HG02870 (cell line): ENCODE results near the gene MSRB1.

ENCODE experiments used
- ATAC-seq: cut with Tn5 transposase; IDR thresholded peaks from one replicate; pipeline ENCODE4 v1.9.1; 2021; ENCODE audit warnings: mild to moderate bottlenecking, moderate library complexity; ENCODE audit not compliant: unreplicated experiment

Gene MSRB1

DNA sequence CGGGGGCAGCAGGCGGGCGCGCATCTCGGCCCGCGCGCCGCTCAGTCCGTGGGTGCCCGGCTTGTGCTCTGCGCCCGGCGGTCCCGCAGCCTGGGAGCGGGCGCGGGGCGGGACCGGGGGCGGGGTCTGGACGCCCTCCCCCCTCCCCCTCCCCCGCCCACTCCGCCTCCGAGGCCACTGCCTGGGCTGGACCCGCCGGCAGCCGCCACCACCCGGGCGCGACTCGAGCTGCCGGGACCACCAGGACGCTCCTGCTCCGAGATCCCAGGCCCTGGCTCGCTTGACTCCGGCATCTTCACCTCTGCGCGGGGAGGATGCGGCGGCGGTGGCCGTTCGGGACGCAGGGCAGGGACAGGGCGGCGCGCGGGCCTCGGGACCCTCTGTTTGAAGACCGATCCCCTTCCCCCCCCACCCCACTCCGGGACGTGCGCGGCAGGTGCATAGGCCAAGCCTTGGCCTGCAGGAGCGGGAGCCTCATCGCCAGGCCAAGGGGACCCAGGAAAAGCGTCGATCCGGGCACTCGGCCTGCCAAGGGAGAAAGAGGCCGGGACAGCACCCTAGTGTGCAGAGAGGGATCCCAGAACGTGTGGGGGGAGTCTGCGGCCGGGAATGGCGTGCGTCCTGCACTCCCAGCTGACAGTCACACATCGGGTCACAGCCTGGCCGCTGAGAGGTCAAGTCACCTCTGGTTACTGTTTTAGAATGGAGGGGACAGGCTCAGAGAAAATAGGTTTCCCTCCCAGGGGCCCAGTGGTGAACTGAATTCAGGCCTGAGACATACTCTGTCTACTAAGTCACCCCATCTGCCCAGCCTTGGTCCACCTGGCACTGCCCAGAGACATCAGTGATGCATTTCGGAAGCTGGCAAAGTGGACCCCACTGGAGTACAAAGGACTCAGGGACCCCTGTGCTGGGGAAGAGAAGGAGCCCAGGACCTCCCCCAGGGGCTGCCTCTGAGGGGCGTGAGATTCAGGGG, 24.4 kb downstream of the MSRB1 start, which contains the start of gene HS3ST6:
Gene HS3ST6 (minus strand): TSS at position 65 of the 976 bp plus-strand sequence. CDS start 92 bp downstream, outside the sequence.
- no peak for ATAC-seq

DNA sequence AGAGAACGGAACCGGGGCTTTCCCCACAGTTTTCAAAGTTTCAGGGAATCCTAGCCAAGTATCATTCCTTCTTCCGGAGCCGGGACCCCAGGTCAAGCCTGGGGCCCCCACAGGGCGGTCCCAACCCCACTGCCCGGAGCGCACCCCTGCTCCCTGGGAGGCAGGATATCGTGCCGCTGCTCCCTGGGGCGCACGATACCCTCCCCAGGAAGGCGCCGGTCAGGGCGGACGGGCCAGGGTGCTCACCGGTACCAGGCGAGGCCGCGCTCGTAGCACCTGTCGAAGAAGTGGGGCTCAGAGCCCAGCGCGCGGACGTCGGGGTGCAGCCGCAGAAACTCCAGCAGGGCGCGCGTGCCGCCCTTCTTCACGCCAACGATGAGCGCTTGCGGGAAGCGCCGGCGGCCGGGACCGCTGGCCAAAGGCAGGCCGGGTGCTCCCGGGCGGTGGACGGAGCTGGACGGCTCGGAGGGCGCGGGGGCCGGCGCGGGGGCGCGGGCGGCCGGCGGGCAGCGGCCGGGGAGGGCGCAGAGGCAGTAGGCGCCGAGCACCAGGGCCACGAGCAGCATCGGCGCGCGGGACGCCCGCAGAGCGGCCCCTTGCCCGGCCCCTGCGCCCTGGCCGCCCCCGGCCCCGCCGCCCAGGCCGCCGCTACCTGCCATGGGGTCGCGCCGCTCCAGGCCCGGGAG, 25.2 kb downstream of the MSRB1 start:
- no peak for ATAC-seq

DNA sequence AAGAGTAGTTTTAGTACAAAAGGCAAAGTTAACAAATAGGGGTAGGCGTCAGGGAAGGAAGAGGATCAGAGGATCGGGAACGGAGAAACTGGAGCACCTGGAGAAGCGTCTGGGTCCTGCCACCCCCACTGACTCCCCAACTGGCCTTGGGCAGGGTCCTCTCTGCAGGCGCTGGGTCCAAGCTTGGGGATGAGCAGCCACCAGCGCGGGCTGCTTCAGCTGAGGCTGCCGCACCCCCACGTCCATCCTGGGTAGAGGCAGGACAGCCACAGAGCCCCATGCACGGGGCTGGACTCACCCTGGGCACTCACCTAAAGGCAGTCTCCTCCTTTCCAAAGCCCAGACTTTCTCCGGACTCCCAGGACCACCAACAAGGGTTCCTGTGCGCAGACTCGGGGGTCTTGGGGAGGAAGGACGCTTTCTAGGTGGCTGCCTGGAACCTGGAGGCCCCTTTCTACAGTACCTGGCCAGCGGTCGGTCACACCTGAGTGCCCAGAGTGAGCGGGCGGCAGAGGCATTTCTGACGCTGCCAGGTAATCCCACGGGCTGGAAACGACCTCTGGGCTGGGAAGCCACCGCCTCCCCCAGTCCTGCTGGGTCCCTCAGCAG, 25.8 kb downstream of the MSRB1 start:
- no peak for ATAC-seq

DNA sequence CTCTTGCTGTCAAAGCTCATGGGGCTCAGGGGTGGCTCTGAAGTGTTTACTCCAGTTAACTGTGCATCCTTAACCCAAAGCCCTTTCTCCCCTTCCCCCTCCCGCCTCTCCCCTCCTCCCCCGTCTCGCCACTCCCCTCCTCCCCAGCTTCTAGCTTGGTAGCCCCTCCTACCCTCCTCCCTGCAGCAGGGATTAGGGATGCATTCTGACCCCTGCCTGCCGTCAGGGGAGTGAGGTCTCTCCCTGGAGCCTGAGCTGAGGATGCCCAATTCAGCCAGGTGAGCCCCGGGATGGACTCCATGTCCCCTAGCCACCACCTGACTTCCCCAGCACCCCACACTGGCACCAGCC, 26.4 kb downstream of the MSRB1 start:
- no peak for ATAC-seq

DNA sequence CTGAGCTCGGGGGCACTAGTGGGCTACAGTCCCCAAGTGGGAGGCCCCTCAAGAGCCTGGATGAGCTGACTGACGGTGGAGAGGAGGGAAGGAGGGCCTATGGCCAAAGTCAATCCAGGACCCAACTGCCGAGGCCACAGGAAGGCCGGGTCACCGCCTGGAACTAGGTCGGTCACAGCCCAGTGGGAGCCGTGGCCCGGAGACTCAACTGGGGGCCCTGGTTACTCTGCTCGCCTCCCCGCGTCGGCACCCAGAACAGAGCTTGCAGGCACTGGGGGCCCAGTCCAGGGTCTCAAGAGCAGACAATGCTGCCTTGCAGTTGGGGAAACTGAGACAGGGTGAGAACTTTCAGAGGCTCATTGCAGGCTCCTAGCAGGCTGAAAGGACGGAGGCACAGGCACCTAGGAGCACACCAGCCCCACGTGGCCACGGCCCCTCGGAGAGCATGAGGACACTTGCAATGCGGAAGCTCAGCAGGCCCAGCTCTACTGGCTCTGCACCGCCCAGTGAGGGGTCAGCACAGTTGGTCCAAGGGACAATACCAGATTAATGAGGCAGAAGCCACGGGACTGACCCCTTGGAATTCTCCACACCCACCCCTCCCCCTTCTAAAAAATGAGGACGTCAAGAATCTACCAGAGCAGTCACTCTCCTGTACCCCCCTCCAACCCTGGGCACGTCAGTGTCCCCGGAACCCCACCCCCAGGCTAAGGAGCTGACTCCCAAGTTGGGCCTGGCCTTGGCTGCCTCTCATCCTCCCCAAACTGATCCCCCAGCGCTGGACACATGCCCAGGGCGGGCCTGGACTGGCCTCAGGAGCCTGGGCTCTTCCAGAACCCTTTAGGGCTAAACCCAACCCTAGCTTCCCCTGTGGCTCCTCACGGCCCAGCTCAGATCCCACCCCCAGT, 27.0 kb downstream of the MSRB1 start:
- ATAC-seq, result no peak

DNA sequence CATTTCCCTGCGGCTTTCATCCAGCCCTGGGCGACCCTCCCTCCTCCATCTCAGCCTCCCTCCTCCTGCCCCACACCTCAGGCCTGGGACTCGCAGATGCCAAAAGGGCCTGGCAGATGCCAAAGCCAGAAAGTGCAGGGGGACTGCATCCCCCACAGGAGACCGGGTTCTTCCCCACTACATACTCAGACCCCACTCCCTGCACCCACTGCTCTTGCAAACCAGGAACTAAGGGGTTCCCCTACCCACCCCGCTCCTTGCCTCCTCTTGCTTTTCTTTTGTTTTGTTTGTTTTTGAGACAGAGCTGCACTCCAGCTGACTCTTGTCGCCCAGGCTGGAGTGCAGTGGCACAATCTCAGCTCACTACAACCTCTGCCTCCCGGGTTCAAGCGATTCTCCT, 28.0 kb downstream of the MSRB1 start:
- ATAC-seq, result no peak

DNA sequence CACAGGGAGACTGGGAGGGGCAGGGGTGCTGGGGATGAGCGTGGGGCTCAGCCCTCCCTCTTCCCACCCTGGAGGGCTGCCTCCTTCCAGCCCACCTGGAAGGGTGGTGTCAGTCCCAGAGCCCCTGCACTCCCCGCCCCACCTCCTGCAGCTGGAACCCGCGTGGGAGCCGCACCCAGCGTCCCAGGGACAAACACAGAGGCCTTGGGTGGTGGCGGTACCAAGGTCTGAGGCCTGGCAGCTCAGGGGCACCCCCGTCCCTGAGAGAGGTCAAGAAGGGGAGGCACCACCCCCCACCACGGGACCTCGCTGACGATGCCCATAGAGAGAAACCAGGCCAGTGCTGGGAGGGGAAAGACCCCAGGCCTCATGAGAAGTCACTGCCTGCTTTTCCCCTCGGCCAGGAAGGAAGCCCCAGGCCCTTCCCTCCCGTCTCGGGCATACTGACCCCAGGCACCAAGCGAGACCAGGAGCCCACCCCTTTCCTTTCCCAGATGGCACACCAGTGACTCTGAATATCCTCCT, 28.9 kb downstream of the MSRB1 start:
- ATAC-seq, result no peak

DNA sequence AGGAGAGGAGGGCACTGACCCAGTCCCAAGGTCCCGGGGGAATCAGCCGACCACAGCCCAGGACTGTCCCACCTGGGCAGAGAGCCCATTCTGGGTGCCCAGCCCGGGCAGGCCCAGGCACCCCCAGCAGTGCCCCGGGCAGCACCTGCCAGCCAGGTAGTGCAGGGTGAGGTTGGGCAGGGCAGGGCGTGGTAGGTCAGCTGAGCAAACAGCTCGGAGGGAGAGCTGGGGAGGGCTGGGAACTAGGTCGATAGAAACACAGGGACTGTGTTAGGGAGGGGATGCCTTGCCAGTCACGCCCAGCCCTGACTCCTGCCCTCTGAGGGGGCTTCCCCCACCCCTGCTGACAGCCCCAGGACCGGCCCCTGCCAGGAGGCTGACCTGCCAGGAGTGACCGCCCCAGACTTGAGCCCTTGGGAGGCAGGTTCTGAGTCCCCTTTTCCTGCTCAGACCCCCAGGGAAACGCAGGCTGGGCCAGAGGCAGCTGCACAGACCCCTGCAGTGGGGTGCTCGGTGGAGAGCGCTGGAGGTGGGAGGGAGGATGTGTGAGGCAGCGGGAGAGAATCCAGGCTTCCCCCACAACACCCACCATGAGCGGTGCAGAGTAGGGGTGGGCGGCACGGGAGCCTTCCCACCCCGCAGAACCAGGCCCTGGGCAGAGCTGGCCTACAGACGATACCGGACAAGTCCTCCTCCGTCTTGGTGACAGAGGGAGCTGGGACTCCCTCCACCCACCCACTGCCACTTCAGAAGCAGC, 29.5 kb downstream of the MSRB1 start:
- no peak for ATAC-seq

DNA sequence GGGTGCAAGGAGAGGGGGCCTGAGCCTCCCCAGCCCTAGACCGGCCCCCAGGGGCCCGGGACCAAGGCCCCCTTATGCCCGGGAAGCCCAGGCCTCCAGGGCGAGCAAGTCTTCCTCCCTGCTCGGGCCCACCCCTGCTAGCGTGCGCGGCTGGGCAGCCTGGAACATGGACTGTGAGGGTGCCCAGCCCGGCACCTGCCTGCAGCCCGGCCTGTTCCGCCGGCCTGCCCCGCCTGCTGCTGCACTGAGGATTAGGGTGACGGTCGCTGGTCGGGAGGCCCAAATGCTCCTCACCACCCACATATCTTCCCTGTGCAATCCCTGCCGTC, 30.8 kb downstream of the MSRB1 start:
- ATAC-seq, result no peak

DNA sequence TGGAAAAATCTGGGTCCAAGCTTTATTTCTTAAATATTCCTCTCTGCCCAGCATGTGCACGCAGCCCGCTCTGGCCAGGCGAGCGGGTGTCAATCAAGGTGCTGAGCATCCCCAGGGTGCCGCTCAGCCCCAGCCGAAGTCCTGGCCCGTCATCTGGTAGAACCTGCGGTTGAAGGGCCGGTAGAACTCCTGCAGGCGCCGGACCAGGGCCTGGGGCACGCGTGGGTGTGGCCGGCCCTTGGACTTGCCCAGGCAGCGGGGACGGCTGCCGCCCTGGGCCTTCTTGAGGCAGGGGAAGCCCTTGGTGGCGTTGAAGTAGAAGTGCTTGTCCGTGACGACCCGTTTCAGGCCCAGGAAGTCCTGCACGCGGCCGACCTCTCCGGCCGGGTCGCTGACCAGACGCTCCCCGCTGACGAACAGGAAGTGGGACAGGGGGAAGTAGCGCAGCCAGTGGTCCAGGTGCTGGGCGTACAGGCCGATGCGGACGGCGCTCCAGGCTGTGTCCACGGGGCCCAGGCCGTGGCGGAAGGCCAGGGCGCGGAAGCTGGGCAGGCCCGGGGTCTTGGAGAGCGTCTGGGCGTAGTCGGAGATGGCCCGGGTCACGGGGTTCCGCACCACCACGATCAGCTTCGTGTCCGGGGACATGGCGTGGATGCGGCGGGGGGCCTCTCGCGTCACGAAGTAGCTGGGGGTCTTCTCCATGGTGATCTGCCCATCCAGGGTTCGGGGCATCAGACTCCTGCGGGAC, 31.4 kb downstream of the MSRB1 start:
- no peak for ATAC-seq

DNA sequence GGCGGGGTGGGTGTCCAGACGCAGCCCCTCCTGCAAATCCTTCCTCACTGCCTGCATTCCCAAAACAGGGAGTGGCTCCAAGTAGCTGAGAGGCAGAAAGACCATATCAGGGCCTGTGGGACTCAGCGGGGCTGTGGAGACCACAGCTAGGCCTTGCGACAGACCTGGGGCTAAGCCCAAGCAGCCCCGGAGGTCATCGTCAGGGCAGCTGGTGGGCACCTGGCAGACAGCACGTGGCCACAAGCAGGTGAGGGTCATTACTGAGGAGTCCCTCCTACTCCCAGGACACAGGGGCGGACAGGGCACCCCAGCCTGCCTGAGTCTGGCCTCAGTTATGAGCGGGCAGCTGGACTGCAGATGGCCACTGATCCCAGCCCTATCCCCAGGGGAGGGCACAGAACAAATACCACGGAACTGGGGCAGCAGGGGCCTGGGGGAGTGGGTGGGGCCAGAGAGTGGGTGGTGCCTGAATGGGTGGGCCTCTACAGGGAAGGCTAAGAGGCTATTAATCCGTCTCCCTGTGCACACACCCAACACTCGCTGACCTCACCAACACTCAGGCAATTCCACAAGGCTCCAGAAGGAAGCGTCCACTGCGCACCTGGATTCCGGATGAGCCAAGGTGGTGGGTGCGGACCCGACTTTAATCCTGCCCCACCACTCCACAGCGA, 33.3 kb downstream of the MSRB1 start:
- ATAC-seq, result no peak

DNA sequence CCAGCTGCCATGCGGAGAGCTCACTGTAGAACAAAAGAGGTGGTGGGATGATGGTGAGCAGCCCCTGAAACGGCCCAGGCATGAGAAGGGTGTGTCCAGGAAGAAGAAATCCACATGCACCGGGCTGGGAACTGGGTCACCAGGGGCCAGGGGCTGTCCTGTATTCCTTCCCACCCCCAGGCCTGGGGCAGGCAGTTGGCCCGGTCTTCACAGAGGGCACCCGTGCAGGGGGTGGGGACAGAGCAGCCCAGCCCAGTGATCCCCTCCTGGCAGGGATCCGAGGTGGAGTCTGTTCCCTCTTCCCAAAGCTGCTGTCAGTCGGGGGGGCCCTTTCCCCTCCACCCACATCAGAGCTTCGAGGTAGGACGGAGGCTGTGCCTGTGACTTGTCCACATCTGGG, 34.0 kb downstream of the MSRB1 start:
- ATAC-seq, result no peak

DNA sequence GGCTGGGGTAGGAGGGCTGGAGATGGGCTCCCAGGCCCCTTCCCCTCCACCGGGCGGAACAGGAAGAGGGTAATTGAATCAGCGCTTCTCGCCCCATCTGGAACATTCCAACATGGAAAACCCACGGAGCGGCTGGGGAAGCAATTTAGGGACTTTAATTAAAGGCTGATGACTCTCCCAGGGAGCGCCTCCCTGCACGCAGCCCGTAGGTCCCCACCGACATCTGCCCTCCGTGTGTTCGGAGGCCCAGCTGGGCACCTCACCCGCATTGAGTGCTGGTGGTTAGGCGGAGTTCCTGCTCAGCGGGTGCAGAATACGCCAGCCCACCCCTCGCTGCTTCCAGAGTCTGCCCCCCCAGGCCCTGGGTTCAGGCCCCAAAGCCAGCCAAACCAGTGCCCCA, 34.8 kb downstream of the MSRB1 start:
- no peak for ATAC-seq

DNA sequence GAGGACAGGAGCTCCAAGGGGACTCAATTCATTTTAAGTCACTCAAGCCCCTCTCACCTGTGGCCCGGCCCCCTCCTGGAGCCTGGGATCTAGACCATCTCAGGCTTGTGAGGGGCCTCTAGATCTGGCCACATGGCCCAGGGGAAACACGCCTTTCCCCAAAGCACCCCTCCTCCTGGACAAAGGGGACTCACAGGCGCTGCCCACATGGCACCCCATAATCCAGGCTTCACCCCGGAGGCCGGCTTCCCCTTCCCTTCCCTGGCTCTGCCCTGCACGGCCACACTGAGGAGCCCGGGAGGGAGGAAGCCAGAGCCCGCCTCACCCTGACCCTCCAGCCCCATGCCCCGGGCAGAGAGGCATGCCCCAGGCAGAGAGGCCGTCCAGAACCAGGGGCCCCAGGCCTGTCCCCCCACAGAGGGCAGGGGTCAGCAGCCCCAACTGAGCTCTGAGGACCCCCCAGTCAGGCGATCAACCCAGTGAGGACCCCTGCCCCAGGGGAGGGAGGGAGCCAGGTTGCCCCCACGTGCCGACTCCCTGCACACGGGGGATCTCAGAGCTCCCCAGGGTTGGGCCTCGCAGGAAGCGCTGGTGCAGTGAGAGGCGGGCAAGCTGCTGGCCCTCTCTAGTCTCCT, 35.7 kb downstream of the MSRB1 start:
- no peak for ATAC-seq

DNA sequence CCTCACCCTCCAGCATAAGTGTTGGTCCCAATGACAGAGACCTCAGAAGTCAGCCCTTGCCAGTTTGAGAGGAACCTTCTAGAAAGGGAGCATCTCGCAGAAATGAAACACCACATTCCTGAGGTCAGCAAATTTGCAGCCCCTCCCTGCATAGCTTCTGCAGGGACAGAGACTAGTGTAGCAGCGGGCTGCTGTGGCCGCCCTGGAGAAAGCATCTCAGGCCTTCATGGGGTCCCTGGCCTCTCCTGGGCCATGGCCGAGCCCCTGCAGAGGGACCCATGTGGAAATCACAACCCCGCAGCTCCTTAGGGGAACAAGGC, 36.2 kb downstream of the MSRB1 start:
- ATAC-seq, result no peak

DNA sequence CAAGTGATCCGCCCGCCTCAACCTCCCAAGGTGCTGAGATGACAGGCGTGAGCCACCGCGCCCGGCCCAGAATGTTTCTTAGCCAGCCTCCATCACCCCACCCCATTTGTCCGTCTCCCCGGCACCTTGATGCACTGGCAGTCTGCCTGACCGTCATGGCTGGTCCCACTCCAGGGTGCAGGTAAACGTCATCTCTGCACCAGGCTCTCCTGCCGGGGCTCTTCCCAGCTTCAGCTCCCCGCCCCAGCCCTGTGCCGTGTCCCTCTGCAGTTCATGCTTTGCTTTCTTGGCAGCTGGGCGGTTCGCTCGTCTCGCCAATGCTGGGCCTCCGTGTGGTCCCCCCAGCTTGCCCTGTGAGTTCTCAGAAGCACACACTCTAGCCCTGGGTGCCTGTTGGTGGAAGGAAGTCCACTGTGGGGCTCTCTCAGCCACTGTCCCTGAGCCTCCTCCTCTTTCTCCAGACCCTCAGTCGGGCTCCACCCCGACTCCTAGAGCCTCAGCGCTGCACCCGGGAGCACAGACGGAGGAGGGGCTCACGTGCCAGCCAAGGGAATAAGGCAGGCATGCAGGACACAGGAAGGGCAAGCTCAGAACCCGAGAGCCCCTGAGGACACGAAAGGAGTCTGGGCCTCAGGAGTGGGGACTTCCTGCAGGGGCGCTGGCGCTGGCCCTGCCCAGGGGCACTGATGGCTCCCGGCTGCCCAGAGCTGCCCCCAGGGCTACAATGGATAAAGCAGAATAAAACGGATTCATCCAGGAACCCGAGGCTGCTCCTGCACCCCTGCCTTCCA, 36.7 kb downstream of the MSRB1 start:
- no peak for ATAC-seq
